ENCODE data around the gene TRIP13.

The TRIP13 gene

DNA sequence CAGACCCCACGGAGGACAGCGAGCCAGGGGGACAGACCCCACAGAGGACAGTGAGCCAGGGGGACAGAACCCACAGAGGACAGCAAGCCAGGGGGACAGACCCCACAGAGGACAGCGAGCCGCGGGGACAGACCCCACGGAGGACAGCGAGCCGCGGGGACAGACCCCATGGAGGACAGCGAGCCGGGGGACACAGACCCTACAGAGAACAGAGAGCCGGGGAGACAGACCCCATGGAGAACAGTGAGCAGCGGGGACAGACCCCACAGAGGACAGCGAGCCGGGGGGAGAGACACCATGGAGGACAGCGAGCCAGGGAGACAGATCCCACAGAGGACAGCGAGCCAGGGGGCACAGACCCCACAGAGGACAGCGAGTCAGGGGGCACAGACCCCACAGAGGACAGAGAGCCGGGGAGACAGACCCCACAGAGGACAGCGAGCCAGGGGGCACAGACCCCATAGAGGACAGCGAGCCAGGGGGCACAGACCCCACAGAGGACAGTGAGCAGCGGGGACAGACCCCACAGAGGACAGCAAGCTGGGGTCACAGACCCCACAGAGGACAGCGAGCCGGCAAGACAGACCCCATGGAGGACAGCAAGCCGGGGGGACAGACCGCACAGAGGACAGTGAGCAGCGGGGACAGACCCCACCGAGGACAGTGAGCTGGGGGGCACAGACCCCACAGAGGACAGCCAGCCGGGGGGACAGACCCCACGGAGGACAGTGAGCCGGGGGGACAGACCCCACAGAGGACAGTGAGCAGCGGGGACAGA is 37.5 kb upstream of the TRIP13 start:
- no peak for DNase-seq (ENCODE audit: low read depth)

DNA sequence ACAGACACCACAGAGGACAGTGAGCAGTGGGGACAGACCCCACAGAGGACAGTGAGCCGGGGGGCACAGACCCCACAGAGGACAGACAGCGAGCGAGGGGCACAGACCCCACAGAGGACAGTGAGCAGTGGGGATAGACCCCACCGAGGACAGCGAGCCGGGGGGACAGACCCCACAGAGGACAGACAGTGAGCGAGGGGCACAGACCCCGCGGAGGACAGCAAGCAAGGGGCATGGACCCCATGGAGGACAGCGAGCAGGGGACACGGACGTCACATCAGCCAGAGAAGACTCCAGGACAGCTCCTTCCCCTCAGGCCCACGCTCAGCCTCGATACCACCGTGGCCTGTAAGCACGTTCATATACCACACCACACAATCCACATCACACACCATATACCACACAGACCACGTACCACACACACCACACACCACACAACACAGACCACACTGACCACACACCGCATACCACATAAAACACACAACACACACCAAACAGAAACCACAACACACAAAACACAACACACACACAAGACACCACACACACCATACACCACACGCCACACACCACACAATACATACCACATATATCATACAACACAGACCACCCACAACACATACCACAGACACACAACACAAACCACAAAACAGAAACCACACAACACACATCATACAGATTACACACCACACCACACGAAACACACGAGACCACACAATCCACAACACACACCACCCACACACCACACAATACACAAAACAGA is 36.7 kb upstream of the TRIP13 start:
- DNase-seq (ENCODE audit: low read depth) = no peak

DNA sequence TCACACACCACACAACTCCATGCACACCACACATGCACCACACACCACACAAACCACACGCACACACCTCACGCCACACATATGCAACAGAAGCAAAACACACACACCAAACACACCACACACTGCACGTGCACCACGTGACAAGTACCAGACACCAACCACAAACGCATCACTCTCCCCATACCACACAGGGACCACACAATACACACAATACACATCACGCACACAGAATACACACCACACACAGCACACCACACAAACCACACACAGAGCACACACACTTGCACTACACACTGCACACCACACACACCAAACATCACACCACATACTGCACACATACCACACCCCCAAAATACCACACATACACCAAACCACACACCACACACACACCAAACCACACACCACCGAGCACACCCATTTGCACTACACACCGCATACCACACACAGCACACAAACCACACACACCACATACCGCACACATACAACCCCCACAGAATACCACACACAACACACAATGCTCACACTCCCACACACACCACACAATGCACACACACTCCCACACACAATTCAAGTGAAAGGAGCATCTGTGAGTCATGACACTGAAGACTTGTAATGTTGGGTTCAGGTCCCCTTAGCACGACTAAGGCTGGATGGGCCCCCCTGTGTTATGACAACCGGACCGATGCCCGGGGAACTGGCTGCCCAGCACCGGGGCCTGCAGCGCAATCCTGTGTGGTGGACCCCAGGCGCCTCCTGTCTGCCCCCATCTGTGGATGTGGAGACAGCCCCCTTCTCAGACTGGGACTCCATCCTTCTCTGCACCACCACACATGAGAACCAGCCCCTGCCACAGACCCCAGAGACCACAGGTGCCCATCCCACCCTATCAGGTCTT is 35.9 kb upstream of the TRIP13 start:
- DNase-seq (ENCODE audit: low read depth) = no peak

DNA sequence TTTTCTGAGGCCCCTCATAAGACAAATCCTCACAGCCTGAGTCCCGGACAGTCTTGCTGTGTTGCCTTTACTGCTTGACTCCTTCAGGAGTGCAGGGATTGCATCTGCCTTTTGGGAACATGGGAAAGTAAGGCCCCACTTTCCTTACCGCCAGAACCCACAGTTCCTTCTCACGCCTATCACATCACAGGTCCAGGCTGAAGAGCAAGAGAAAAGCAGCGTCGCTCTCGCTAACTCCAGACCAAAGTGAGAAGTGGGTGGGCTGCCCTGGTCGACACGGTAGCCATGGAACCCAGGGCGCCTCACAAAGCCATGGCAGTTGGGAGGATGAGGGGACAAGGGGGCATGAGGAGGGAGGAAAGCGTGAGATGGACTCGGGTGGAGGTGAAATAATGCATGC is 34.0 kb upstream of the TRIP13 start:
- DNase-seq (ENCODE audit: low read depth) = no peak

DNA sequence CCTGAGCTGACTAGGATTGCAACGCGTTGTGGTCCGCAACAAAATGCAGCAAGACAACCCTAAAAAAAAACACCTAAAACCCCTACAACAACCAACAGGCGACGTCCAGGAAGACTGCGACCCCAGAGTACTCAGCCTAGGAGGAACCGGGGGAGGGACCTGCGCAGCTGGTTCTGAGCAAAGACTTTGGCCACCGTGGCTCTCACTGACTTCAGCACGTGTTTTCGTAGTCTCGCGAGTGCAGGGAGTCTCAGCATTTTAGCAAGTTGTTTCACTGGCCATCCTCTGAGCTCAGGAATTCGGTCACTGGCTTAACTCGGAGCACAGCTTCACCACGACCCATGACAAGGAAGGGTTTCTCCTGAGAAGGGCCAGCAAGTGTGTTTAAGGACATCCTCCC is 33.3 kb upstream of the TRIP13 start:
- no peak for DNase-seq (ENCODE audit: low read depth)

DNA sequence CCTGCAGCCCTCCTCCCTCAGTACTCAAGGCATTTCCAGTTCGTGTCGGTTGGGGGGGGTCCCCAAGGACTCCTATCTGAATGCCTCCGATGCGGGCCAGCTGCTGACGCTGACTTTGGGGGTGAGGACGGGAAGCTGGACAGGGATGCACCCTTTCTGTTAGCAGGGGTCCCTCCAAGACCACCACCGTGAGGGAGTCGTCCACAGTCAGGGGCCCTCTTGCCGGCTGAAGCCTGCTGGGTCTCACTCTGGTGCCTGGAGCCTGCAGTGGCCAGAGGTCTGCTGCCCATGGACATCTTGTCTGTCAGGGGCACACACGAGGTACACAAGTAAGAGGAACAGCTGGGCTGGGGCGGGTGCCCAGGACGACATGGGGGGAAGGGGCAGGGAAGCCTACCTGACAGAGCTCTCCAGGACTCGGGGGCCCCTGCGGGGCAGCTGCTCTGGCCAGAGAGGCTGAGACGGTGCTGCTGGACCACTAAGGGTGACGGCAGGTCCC is 32.8 kb upstream of the TRIP13 start:
- no peak for DNase-seq (ENCODE audit: low read depth)

DNA sequence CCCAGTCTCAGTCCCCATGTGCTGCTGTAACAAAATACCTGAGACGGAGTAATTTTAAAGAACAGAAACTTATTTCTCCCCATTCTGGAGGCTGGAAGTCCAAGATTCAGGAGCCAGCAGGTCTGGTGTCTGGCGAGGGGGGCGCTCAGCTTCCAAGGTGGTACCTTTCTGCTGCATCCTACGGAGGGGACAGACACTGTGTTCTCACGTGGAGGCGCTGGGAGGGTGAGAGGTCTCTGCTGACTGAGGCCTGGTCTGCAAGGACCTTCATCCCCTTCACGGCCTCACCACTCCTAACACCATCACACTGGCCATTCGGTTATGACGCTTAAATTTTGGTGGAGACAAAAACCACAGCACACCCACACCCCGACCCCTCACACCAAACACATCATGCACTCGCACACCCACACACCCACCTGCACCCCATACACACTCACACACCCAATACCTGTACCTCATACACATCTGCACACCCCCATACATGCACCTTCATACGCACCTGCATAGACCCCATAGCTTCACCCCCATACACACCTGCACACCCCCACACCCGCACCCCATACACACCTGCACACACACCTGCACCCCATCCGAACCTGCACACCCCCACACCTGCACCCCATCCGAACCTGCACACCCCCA is 32.1 kb upstream of the TRIP13 start:
- DNase-seq (ENCODE audit: low read depth) = no peak

DNA sequence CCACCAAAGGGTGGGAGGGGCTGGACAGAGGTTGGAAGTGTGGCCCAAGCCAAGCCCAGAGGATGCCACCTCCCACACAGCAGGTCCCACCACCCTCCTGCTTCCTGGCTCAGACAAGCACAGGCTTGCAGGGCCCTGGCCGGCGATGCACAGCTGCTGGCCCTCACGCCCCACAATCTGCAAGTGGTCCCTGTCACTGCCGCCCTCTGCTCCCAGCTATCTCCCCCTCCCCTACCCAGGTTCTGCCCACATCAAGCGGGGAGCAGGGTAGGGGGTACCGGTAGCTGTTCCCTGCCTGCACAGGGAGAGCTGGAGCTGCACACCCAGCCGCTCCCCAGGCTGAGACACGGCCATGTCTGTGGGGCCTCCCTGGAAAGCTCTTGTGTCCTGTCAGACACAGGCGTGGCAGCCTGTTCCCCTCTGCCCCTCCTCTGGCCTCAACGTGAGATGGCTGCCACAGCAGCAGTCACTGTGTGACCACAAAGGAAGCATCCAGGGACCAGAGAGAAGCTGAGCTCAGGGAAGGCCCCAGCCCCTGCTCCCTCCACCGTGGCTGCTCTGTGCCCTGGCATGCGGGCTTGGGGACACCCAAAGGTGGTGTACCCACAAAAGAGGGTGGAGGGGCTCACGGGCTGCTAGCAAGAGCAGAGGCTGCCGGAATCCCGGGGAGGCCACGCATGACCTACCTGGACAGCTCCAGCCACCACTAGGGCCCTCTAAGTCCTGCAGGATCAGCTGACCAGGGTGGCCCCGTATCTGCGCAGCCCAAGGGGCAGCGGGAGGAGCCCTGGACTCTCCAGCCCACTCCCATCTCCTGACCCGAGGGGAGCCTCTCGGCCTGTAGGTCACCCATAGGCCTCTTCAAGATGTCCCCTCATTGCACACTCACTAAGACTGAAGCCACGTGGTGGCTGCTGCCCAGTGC is 31.0 kb upstream of the TRIP13 start:
- peak; percentile 36 for DNase-seq (ENCODE audit: low read depth)

DNA sequence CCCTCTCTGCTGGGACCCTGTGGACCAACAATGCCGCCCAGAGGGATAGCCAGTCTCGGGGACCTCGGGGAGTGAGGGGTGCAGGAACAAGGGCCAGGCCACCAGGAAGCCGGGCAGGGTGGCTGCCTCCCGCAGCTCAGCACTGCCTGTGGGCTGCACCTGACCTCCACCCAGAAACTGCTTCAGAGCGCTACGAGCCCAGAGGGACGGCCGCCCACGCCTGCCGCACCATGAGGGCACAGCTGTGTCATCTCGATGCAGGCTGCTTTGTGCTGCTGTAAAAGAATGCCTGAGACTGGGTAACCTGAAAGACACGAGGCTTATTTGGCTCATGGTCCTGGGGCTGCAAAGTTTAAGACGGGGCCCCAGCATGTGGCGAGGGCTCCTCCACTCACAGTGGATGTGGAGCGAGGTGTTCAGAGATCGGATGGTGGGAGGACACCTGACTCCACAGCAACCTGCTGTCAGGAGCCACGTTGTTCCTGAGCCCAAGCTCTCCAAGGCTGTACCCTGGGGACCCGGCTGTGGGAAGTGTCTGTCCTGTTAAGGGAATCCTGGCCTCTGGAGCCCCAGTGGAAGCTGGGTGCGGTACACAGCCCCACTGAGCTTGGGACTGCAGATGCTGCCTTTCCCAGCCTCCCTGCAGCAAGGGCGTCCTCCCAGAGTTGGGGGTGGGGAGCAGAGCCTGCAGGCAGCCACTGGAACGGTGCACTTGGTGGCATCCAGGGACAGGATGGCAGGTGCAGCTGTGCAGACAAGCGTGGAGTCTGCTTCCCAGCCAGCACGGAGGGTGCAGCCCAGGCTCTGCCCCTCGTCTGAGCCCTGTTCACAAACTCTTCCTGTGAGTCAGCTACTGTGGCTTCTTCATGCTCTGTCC is 30.1 kb upstream of the TRIP13 start:
- DNase-seq (ENCODE audit: low read depth) = no peak

DNA sequence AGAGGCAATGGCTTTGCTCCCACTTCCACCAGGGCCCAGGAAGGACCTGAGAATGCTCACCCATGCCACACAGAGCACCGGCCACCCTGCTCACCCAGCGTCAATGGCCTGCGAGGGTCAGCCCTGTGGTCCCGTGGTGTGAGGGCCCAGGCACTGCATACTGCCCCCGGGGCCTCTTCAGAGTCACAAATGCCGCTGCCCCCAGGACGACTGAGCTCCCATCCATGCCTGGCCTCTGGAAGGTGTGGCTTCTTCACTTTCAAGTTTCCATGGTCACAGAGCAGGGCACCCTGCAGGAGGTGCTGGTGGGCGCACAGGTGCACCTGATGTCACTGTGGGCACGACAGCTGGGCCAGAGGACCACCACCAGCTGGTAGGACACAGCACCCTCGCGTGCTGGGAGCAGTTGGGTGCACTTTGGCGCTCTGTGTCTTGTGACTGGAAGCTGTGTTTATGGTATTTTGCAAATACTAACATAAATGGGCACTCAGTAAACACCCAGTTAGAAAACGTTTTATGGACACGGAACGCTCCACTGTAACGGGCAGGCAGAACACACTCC is 29.4 kb upstream of the TRIP13 start:
- no peak for DNase-seq (ENCODE audit: low read depth)

DNA sequence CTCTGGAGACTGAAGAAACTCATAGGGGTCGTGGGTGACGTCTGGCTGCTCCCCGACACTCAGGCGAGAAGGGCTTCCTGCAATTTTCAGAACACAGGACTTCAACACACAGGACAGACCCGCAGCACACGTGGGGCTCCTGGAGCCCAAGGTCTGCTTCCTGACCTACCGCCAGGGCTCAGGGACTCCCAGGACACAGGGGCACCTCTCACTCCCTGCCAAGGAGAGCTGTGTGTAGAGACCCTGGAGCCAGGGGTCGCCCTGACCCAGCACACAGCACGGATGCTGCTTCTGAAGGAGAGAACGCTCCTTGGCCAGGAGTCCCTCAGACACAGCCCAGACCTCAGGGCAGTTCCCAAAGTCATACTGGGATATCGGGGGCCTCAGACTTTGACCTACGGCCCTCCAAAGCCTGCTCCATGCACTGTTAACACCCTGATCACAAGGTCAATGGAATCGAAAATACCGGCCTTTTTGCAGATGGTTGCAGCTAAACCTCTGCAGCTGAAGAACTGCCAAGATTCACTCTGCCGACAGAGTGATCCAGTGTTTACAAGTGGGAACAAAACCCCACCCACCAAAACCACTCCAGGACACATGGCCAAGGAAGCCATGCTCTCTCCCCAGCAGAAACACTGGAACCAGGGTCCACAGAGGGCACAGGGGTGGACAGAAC is 28.1 kb upstream of the TRIP13 start:
- DNase-seq (ENCODE audit: low read depth) = no peak

DNA sequence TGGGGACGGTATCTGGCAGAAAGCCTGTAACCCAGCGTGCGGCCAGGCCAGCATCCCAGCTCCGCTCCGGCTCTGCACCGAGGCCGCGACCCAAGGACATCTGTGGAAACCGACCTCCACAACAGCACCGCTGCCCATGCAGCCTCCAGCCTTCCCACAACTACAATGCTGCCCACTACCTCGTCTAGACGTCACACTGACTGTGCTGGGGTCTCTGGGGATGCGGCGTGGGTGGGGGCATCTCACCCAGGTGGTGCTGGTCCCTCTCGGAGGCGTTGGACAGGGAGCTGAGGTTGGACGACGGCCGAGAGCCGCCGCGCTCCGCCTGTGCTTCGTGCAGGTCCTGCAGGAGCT is 27.5 kb upstream of the TRIP13 start:
- DNase-seq (ENCODE audit: low read depth) = no peak

DNA sequence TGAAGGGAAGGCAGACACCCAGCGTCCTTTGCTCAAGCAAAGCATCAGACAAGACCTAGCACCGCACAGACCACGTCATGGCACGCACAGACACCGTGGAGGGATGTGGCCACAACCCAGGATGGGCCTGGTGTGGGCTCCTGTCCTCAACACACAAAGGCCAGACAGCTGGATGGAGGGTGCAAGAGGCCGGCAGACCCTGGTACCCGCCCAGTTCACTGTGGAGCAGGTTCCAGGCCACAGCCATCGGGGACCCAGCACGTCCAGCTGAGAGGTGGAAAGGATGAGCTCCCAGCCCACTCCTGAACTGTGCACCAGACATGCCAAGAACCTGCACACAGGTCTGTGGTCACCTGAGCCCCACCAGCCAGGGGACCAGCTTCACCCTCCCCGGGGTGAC is 26.9 kb upstream of the TRIP13 start:
- DNase-seq (ENCODE audit: low read depth) = no peak

DNA sequence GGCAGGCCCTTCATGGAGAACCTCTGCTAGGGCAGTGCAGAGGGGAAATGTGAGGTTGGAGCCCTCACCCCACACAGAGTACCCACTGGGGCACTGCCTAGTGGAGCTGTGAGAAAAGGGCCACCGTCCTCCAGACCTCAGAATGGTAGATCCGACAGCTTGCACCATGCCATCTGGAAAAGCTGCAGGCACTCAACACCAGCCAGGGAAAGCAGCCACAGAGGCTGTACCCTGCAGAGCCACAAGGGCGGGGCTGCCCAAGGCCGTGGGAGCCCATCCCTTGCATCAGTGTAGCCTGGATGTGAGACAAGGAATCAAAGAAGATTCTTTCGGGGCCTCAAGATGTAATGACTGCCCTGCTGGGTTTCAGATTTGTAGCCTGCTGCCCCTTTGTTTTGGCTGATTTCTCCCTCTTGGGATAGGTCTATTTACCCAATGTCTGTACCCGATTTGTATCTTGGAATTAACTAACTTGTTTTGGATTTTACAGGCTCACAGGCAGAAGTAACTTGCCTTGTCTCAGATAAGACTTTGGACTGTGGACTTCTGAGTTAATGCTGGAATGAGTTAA is 25.3 kb upstream of the TRIP13 start:
- no peak for DNase-seq (ENCODE audit: low read depth)

DNA sequence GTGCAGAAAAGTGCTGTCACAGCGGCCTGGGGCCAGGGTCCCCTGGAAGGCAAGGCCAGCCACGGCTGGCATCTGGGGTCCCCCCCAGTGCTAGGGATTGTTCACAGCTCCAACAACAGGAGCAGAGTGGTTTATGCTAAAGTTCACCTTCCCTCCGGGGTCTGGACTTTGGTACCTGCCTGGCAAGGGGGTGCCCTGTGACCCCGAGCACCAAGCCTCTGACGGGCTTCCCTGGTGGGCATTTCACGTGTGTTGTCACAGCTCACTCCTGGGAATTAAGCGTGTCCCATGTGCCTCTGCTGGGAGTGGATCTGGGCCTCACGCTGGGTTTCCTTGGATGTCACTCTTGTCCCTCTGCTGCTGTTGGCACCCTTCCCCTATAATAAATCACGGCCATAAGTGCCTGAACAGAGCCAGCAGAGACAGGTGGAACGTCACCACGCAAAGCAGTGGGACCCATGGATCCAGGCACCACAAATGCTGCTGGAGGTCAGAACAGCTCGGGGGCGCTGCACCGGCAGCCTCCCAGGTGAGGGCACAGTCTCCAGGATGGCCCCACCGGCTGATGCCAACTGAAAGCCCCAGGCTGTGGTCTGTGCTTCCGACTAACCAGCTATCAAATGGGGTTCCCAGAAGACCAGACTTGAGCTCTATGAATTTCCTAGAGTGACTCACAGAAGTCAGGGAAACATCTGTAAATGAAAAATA is 24.1 kb upstream of the TRIP13 start:
- DNase-seq (ENCODE audit: low read depth) = no peak

DNA sequence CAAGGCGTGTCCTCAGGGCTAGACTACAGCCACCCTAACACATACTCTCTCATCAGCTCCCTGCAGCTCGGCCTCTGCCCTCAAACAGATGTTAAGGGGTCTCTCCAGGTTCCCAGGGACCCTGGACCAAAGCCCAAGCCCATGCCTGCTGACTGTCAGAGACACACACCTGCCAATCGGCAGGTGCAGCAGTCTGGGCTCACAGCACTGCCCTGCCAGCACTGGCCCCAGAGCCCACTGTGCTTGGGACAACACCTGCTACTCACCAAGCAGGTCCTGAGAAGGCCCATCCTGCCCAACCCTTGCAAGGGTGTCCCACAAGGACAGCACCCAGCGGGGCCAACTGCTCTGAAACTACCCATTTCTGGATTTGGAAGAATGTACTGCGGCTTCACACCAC is 21.7 kb upstream of the TRIP13 start:
- DNase-seq (ENCODE audit: low read depth) = no peak

DNA sequence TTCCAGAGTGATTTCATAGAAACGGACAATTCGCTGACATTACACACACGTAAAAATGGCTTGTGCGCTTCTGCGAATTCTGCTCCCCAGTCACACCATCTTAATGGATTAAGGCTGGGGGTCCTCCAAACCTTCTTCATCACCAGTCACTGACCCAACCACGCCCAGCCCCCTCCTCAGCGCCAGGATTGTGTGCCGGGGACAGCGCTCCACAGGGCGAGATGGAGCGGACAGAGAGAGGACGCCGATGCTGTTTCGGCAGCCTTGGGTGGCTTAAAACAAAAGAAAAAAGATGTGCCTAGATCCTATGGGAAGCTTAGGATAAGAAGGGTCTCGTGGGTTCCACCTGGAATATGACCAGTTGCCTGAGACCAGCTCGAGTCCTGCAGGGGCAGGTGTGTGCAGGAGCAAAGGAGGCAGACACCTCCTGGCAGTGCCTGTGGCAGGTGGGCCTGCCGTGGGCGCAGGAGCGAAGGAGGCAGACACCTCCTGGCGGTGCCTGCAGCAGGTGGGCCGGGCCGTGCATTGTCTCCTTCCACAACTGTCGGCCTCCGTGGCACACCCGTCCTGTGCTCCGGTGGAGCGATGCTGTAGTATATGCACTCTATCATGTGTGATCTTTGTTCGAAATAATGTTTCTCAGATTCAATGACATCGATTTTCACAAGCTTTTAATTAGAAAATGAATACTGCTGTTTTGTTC is 20.9 kb upstream of the TRIP13 start:
- no peak for DNase-seq (ENCODE audit: low read depth)
